Endothelial cell of umbilical vein (primary cell): ENCODE measurements around the gene DEPDC5. TPM values are rescaled to one million over a fixed set of nuclear protein-coding genes. Genes with fewer than 3 reads are reported as not detected.

Experiments
- BruUV-seq: library from RNA; stranded (reverse); fragments of 400-500 nt; replicated peaks from 2 replicates; lab custom pipeline; 2021; lab: Mats Ljungman, UMichigan
- CTCF ChIA-PET: fragments of 300-600, 350-600 bp; sonication (Branson Sonifier 250); formaldehyde crosslinking; loops from one replicate; lab custom pipeline; 2021; ENCODE audit warnings: antibody characterized with exemption, inconsistent platforms; lab: Charles Lee
- POLR2A ChIA-PET: fragments of 300-600, 350-600 bp; sonication (Branson Sonifier 250); formaldehyde crosslinking; loops from one replicate; lab custom pipeline; 2021; ENCODE audit warnings: antibody characterized with exemption, inconsistent platforms; lab: Charles Lee
- DNase-seq: peaks from one replicate; pipeline ENCODE4 v3.0.0-alpha.2; 2011; ENCODE audit warnings: low read depth, low spot score
- FAIRE-seq: peaks from 2 replicates; lab custom pipeline; 2011; peaks lifted over from hg19 to GRCh38; lab: Jason Lieb, UNC
- H2AFZ ChIP-seq: 2 replicates; pipeline ENCODE4 v1.6.0; 2012; ENCODE audit warnings: low read depth, low read length, control low read depth, inconsistent platforms
- H3K27ac ChIP-seq: 2 replicates; pipeline ENCODE4 v1.5.1; 2011; ENCODE audit warnings: low read depth, mild to moderate bottlenecking, control low read depth, low read length, moderate library complexity; ENCODE audit not compliant: insufficient read depth
- H3K27me3 ChIP-seq, 2 experiments: 2 replicates each; pipeline versions ENCODE4 v1.6.0 to v1.6.1; 2011; ENCODE audit warnings: low read length in 2 of 2, mixed read lengths in 1 of 2; ENCODE audit not compliant: control insufficient read depth in 2 of 2, insufficient read depth in 2 of 2
- H3K36me3 ChIP-seq, 2 experiments: 2 replicates in 1 of 2; 3 replicates in 1 of 2; pipeline ENCODE4 v1.5.1; 2011; ENCODE audit warnings: low read length in 2 of 2, mild to moderate bottlenecking in 1 of 2, moderate library complexity in 1 of 2; ENCODE audit not compliant: control insufficient read depth in 2 of 2, insufficient read depth in 2 of 2; ENCODE audit errors: extremely low read depth in 1 of 2
- H3K4me1 ChIP-seq: 3 replicates; pipeline ENCODE4 v1.5.1; 2011; ENCODE audit warnings: mild to moderate bottlenecking, low read length; ENCODE audit not compliant: control insufficient read depth, insufficient read depth; ENCODE audit errors: extremely low read depth
- H3K4me2 ChIP-seq: 2 replicates; pipeline ENCODE4 v1.6.1; 2011; ENCODE audit warnings: low read length, control low read depth, mixed read lengths; ENCODE audit not compliant: insufficient read depth
- H3K4me3 ChIP-seq, 3 experiments: fragments of 200-600 bp in 1 of 3; sonication (generic), shearing (Covaris generic) in 1 of 3; replicated peaks in 1 of 3; 2 replicates each; pipeline ENCODE4 v1.5.1; 2011 to 2016; ENCODE audit warnings: control low read depth in 3 of 3, low read length in 3 of 3, mild to moderate bottlenecking in 2 of 3, inconsistent platforms in 1 of 3, low read depth in 1 of 3, moderate library complexity in 1 of 3; ENCODE audit not compliant: insufficient read depth in 1 of 3
- H3K79me2 ChIP-seq: 2 replicates; pipeline ENCODE4 v1.6.0; 2012; ENCODE audit warnings: low read length, inconsistent platforms; ENCODE audit not compliant: control insufficient read depth, insufficient read depth
- H3K9ac ChIP-seq: replicated peaks from 2 replicates; pipeline ENCODE3; 2011; ENCODE audit warnings: low read length, control low read depth; ENCODE audit not compliant: insufficient read depth; ENCODE audit errors: extremely low read depth
- H3K9me1 ChIP-seq: replicated peaks from 3 replicates; pipeline ENCODE4 v1.6.0; 2011; ENCODE audit warnings: mild to moderate bottlenecking, low read length; ENCODE audit not compliant: control insufficient read depth, insufficient read depth; ENCODE audit errors: extremely low read depth
- H3K9me3 ChIP-seq: replicated peaks from 2 replicates; pipeline ENCODE4 v1.5.1; 2012; ENCODE audit warnings: low read length, inconsistent platforms; ENCODE audit not compliant: control insufficient read depth, insufficient read depth
- H4K20me1 ChIP-seq: replicated peaks from 2 replicates; pipeline ENCODE3; 2011; ENCODE audit warnings: mild to moderate bottlenecking, low read length; ENCODE audit not compliant: control insufficient read depth, insufficient read depth; ENCODE audit errors: extremely low read depth
- EZH2 ChIP-seq: IDR thresholded peaks from 2 replicates; pipeline ENCODE4 v1.6.1; 2012; ENCODE audit warnings: borderline replicate concordance, low read depth, mild to moderate bottlenecking, moderate library complexity, low read length, inconsistent platforms; ENCODE audit not compliant: severe bottlenecking
- FOS ChIP-seq: IDR thresholded peaks from 2 replicates; pipeline ENCODE4 v1.6.1; 2011; ENCODE audit warnings: mild to moderate bottlenecking, low read length, moderate library complexity, borderline replicate concordance; ENCODE audit not compliant: insufficient read depth
- GATA2 ChIP-seq: IDR thresholded peaks from 2 replicates; pipeline ENCODE4 v1.7.0; 2011; ENCODE audit warnings: low read depth, mild to moderate bottlenecking, moderate library complexity, mixed read lengths, low read length; ENCODE audit not compliant: insufficient read length, insufficient read depth
- JUN ChIP-seq: IDR thresholded peaks from 2 replicates; pipeline ENCODE4 v1.6.1; 2011; ENCODE audit warnings: borderline replicate concordance, low read depth; ENCODE audit not compliant: insufficient read length, insufficient read depth
- MYC ChIP-seq: IDR thresholded peaks from one replicate; pipeline ENCODE4 v1.6.1; 2011; ENCODE audit warnings: mild to moderate bottlenecking, low read depth, low read length
- POLR2A ChIP-seq: IDR thresholded peaks from 2 replicates; pipeline ENCODE4 v1.6.1; 2012; ENCODE audit warnings: low read depth, mild to moderate bottlenecking, control low read depth, low read length
- POLR2AphosphoS5 ChIP-seq: IDR thresholded peaks from 2 replicates; pipeline ENCODE4 v1.6.1; 2012; ENCODE audit warnings: low read depth, mild to moderate bottlenecking, control low read depth, low read length, moderate library complexity; ENCODE audit not compliant: insufficient read depth
- dilution Hi-C: fragments of 300-500 bp; cut with MboI; formaldehyde crosslinking; loops from one replicate; pipeline ENCODE4 v1.15.0; 2019; ENCODE audit warnings: low sequenced_read_pairs; ENCODE audit not compliant: extremely low pct_ligation_motif_present
- intact Hi-C: fragments of 100-400 bp; cut with micrococcal nuclease; formaldehyde crosslinking; loops from one replicate; pipeline ENCODE4 v1.10.0; 2022
- polyA plus RNA-seq, 4 experiments: library from polyadenylated mRNA; depleted of rRNA in 3 of 4; stranded (reverse) in 3 of 4; unstranded in 1 of 4; fragments of >200 nt; gene quantifications; 2 replicates each; pipeline versions ENCODE4 v1.2.1 to v1.2.3, GENCODE V29; 2011 to 2012; ENCODE audit warnings: missing spikeins in 1 of 4
- total RNA-seq: library from RNA; stranded (reverse); gene quantifications from 2 replicates; pipeline ENCODE4 v1.2.3, GENCODE V29; 2021
- TF ChIP-seq, protein P1 (sequence below): IDR thresholded peaks from 2 replicates; pipeline ENCODE4 v1.6.1; 2011; ENCODE audit not compliant: insufficient read depth, insufficient read length
- TF ChIP-seq, protein P2 (sequence below), 2 donors: IDR thresholded peaks; 1 replicate in 1 of 2; 2 replicates in 1 of 2; pipeline ENCODE4 v1.5.1; 2011; ENCODE audit warnings: low read length in 2 of 2, mild to moderate bottlenecking in 2 of 2, moderate library complexity in 2 of 2, control low read depth in 1 of 2, inconsistent platforms in 1 of 2, low read depth in 1 of 2; ENCODE audit not compliant: insufficient read depth in 1 of 2; ENCODE audit errors: extremely low read depth in 1 of 2

DEPDC5 gene
- total and polyA plus RNA-seq, 2 donors (not counting 3 experiments of a cell fraction or from before 2014, with no cell fraction given): 13.1 to 36.6 TPM

DNA sequence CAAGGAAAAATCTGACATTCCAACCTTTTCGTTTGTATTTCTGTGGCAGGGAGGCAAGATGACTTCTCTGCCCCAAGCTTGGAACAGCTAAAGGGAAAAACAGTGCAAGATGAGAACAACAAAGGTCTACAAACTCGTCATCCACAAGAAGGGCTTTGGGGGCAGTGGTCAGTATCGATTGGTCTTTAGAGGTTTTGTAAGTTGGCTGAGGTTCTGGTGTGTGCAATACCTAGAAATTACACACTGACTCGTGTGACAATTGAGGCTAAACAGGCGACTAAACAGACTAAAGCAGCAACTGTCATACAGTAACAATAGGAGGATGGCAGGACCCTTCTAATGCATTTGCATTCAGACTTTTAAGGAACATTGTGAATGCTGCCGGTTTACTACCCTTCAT, 994 bp downstream of the DEPDC5 start:
- peak overlapping the region; percentile 91 for H3K9ac ChIP-seq
- H3K27me3 ChIP-seq: no peaks in the 10 kb centered on the region
- DNase-seq (no peak), FAIRE-seq (peak; percentile 63)
- intact Hi-C loops: loop anchor here (2.0 to 5.0 kb wide), 3 partner anchors 20 to 258 kb away; partner anchors contain the start of gene SFI1
- H3K27ac ChIP-seq: no peak overlapping the region
- peaks cover 24% of the 10 kb centered on the region for H3K4me1 ChIP-seq
- H4K20me1 ChIP-seq: no peaks in the 10 kb centered on the region
- dilution Hi-C loops: loop anchor here (10.0 kb wide), 1 partner anchor 200 kb away; no protein-coding TSS in a partner anchor
- ChIA-PET POLR2A (no interaction called here), CTCF (no interaction called here)
- peak overlapping the region; percentile 88 for H3K4me2 ChIP-seq
- H3K9me3 ChIP-seq: no peaks in the 10 kb centered on the region
- peaks cover 10% of the 10 kb centered on the region for H3K79me2 ChIP-seq
- TF ChIP-seq POLR2AphosphoS5 (no peak), POLR2A (no peak), FOS (no peak)
- TF ChIP-seq, protein P1, sequence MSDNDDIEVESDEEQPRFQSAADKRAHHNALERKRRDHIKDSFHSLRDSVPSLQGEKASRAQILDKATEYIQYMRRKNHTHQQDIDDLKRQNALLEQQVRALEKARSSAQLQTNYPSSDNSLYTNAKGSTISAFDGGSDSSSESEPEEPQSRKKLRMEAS: no peak
- TF ChIP-seq, protein P2, sequence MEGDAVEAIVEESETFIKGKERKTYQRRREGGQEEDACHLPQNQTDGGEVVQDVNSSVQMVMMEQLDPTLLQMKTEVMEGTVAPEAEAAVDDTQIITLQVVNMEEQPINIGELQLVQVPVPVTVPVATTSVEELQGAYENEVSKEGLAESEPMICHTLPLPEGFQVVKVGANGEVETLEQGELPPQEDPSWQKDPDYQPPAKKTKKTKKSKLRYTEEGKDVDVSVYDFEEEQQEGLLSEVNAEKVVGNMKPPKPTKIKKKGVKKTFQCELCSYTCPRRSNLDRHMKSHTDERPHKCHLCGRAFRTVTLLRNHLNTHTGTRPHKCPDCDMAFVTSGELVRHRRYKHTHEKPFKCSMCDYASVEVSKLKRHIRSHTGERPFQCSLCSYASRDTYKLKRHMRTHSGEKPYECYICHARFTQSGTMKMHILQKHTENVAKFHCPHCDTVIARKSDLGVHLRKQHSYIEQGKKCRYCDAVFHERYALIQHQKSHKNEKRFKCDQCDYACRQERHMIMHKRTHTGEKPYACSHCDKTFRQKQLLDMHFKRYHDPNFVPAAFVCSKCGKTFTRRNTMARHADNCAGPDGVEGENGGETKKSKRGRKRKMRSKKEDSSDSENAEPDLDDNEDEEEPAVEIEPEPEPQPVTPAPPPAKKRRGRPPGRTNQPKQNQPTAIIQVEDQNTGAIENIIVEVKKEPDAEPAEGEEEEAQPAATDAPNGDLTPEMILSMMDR (IDR thresholded peaks at IDR 0.05; ENCODE audit: extremely low read depth in 1 of 2, insufficient read depth in 1 of 2, low read depth in 1 of 2, low read length in 2 of 2): no peak
- H3K36me3 ChIP-seq: no peaks in the 10 kb centered on the region
- H3K9me1 ChIP-seq: no peaks in the 10 kb centered on the region
- no peak overlapping the region for H2AFZ ChIP-seq
- BruUV-seq: no TSS peak
- peak overlapping the region in 1 of 3 experiments; percentile 80 for H3K4me3 ChIP-seq

DNA sequence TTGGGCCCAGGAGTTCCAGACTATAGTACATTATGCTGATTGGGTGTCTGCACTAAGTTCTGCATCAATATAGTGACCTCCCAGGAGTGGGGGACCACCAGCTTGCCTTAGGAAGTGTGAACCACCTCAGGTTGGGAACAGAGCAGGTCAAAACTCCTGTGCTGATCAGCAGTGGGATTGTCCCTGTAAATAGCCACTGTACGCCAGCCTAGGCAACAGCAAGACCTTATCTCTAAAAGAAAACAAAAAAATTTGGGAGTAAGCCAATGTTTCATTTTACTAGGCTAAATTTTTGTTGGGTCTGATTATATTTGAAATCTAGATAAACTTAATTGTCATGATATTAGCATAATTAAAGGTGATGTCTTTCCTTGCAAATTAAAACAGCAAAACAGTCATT, 3.4 kb downstream of the DEPDC5 start:
- POLR2A ChIA-PET: no interaction called here
- TF ChIP-seq, protein P1: no peak
- TF ChIP-seq GATA2: no peak
- TF ChIP-seq POLR2A: no peak
- TF ChIP-seq EZH2: no peak
- no peak for TF ChIP-seq FOS
- TF ChIP-seq JUN: no peak
- TF ChIP-seq, protein P2 (IDR thresholded peaks at IDR 0.05; ENCODE audit: extremely low read depth in 1 of 2, insufficient read depth in 1 of 2, low read depth in 1 of 2, low read length in 2 of 2): no peak
- TF ChIP-seq MYC: no peak
- TF ChIP-seq POLR2AphosphoS5: no peak
- Histone ChIP-seq H4K20me1 (no peaks in the 10 kb centered on the region), H3K4me2 (no peak overlapping the region), H3K79me2 (peaks cover 10% of the 10 kb centered on the region), H3K4me3 (no peak overlapping the region), H3K4me1 (peaks cover 20% of the 10 kb centered on the region), H3K9me3 (no peaks in the 10 kb centered on the region), H3K9me1 (no peaks in the 10 kb centered on the region), H3K27ac (no peak overlapping the region), H3K27me3 (no peaks in the 10 kb centered on the region), H2AFZ (no peak overlapping the region), H3K36me3 (no peaks in the 10 kb centered on the region), H3K9ac (no peak overlapping the region)
- intact Hi-C loops (no loop called here), dilution Hi-C loops (loop anchor here (10.0 kb wide), 1 partner anchor 198 kb away; no protein-coding TSS in a partner anchor)
- DNase-seq: no peak
- CTCF ChIA-PET: no interaction called here
- no TSS peak for BruUV-seq
- FAIRE-seq: no peak
